Vagina (tissue), 2 donors: ENCODE measurements around the gene IMMP2L. TPM values are rescaled to one million over a fixed set of nuclear protein-coding genes. Genes with fewer than 3 reads are reported as not detected.

Source experiments
- DNase-seq, 2 donors: peaks; one replicate each; pipeline ENCODE4 v3.0.0-alpha.2; 2017; ENCODE audit errors: extremely low spot score in 2 of 2
- H3K27ac ChIP-seq: fragments of 200-600 bp; sonication (generic); one replicate; pipeline ENCODE4 v1.5.1; 2019
- H3K27me3 ChIP-seq: fragments of 200-600 bp; sonication (generic); one replicate; pipeline ENCODE4 v1.5.1; 2019
- H3K36me3 ChIP-seq, 2 donors: fragments of 200-600 bp; sonication (generic); one replicate each; pipeline ENCODE4 v1.5.1; 2017 to 2019
- H3K4me1 ChIP-seq: fragments of 200-600 bp; sonication (generic); one replicate; pipeline ENCODE4 v1.5.1; 2019
- H3K4me3 ChIP-seq, 2 donors: fragments of 200-600 bp; sonication (generic); 1 replicate in 1 of 2; 2 replicates in 1 of 2; pipeline ENCODE4 v1.5.1; 2016 to 2019
- H3K9me3 ChIP-seq: fragments of 200-600 bp; sonication (generic); one replicate; pipeline ENCODE4 v1.5.1; 2019
- POLR2A ChIP-seq, 2 donors: fragments of 450-650 bp; IDR thresholded peaks; one replicate each; pipeline ENCODE4 v1.6.1; 2017; ENCODE audit warnings: antibody characterized with exemption in 2 of 2, mild to moderate bottlenecking in 2 of 2, moderate library complexity in 2 of 2
- POLR2AphosphoS5 ChIP-seq, 2 donors: sonication (generic); formaldehyde crosslinking; IDR thresholded peaks; one replicate each; pipeline ENCODE4 v1.9.0; 2017; ENCODE audit warnings: antibody characterized with exemption in 2 of 2, mild to moderate bottlenecking in 2 of 2, low read depth in 1 of 2; ENCODE audit not compliant: insufficient read depth in 1 of 2
- intact Hi-C: fragments of 100-400 bp; cut with DNase I; formaldehyde crosslinking; loops from one replicate; pipeline ENCODE4 v1.15.1; 2023
- total RNA-seq: library from RNA; depleted of rRNA; stranded (reverse); fragments of >200 nt; gene quantifications from one replicate; pipeline ENCODE4 v1.2.3, GENCODE V29; 2016
- TF ChIP-seq, protein P1 (sequence below), 3 experiments: fragments of 450-650 bp in 2 of 3; fragments of 200-600 bp in 1 of 3; sonication (generic) in 1 of 3; IDR thresholded peaks; one replicate each; pipeline ENCODE4 v1.5.1; 2017 to 2019; ENCODE audit warnings: antibody characterized with exemption in 3 of 3, mild to moderate bottlenecking in 2 of 3, moderate library complexity in 2 of 3

Gene IMMP2L
- total RNA-seq, 1 donor from 2014 or later: 13.3 TPM

GRCh38 chr7:111485701-111486380 lies 76.5 kb downstream of the IMMP2L start:
- Histone ChIP-seq H3K27ac (no peak overlapping the region), H3K4me1 (no peaks in the 10 kb centered on the region), H3K9me3 (no peaks in the 10 kb centered on the region), H3K27me3 (no peaks in the 10 kb centered on the region), H3K36me3 (no peaks in the 10 kb centered on the region), H3K4me3 (no peak overlapping the region)
- TF ChIP-seq, protein P1, sequence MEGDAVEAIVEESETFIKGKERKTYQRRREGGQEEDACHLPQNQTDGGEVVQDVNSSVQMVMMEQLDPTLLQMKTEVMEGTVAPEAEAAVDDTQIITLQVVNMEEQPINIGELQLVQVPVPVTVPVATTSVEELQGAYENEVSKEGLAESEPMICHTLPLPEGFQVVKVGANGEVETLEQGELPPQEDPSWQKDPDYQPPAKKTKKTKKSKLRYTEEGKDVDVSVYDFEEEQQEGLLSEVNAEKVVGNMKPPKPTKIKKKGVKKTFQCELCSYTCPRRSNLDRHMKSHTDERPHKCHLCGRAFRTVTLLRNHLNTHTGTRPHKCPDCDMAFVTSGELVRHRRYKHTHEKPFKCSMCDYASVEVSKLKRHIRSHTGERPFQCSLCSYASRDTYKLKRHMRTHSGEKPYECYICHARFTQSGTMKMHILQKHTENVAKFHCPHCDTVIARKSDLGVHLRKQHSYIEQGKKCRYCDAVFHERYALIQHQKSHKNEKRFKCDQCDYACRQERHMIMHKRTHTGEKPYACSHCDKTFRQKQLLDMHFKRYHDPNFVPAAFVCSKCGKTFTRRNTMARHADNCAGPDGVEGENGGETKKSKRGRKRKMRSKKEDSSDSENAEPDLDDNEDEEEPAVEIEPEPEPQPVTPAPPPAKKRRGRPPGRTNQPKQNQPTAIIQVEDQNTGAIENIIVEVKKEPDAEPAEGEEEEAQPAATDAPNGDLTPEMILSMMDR (IDR thresholded peaks at IDR 0.05): no peak
- TF ChIP-seq POLR2A (IDR thresholded peaks at IDR 0.05): no peak
- no peak for TF ChIP-seq POLR2AphosphoS5 (IDR thresholded peaks at IDR 0.05; ENCODE audit: insufficient read depth in 1 of 2, low read depth in 1 of 2)
- intact Hi-C loops: loop anchor here (5.0 to 10.0 kb wide), 2 partner anchors 241 to 391 kb away; partner anchors contain the start of gene LRRN3
- no peak for DNase-seq

DNA sequence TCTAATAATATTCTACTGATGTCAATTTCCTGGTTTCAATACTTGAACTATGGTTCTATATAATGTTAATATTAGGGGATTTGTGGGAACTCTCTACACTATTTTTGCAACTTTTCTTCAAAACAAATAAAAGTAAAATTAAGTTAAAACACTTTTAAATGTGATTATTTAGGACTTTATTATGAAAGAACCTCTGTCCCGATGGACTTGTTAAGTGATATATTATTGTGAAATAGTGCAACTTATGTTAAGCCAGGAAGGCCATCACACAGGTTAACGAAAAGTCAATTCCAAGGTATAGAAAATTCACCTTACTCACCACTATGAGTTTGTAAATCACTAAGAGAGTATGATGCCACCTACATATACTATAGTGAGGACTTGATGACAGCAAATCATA lies 79.2 kb downstream of the IMMP2L start:
- Histone ChIP-seq H3K4me1 (no peaks in the 10 kb centered on the region), H3K9me3 (no peaks in the 10 kb centered on the region), H3K4me3 (no peak overlapping the region), H3K27me3 (no peaks in the 10 kb centered on the region), H3K36me3 (no peaks in the 10 kb centered on the region), H3K27ac (no peak overlapping the region)
- intact Hi-C loops: loop anchor here (10.0 kb wide), 1 partner anchor 388 kb away; the partner anchor contains the start of gene LRRN3
- no peak for DNase-seq
- TF ChIP-seq POLR2A (IDR thresholded peaks at IDR 0.05): no peak
- TF ChIP-seq, protein P1 (IDR thresholded peaks at IDR 0.05): no peak
- no peak for TF ChIP-seq POLR2AphosphoS5 (IDR thresholded peaks at IDR 0.05; ENCODE audit: insufficient read depth in 1 of 2, low read depth in 1 of 2)

GRCh38 chr7:111477462-111478225 lies 84.6 kb downstream of the IMMP2L start:
- no peak for DNase-seq
- no peaks in the 10 kb centered on the region for H3K36me3 ChIP-seq
- H3K4me1 ChIP-seq: no peaks in the 10 kb centered on the region
- no peaks in the 10 kb centered on the region for H3K9me3 ChIP-seq
- H3K27me3 ChIP-seq: no peaks in the 10 kb centered on the region
- no peak overlapping the region for H3K27ac ChIP-seq
- no peak overlapping the region for H3K4me3 ChIP-seq
- intact Hi-C loops: no loop called here
- TF ChIP-seq POLR2AphosphoS5 (IDR thresholded peaks at IDR 0.05; ENCODE audit: insufficient read depth in 1 of 2, low read depth in 1 of 2): no peak

DNA sequence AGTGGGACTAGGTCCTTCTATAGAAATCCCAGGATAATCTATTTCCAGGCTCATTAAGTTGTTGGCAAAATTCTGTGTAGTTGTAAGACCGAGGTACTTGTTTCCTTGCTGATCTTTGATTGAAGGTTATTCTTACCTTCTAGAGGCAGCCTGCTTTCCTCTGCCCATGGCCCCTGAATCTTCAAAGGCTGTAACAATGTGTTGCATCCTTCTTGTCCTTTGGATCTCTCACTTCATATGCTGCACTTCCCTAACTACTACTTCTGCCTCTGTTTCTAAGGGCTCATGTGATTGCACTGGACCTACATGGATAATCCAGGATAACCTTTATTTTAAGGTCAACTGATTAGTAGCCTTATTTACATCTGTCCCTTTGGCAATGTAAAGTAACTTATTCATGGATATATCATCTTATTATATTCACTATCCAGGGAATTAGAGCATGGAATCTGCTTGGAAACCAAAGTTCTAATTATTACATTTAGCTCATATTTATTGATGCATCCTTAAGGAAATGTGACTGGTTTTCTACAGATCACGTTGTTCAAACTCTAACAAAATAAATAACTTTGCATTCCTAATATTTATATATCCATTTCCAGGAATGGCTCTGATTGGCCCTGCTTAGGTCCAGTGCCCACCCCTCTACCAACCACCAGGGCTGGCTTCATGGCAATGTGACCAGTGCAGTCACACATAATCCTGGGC lies 85.6 kb downstream of the IMMP2L start:
- Histone ChIP-seq H3K4me1 (no peaks in the 10 kb centered on the region), H3K9me3 (no peaks in the 10 kb centered on the region), H3K4me3 (no peak overlapping the region), H3K27me3 (no peaks in the 10 kb centered on the region), H3K27ac (no peak overlapping the region), H3K36me3 (no peaks in the 10 kb centered on the region)
- TF ChIP-seq, protein P1 (IDR thresholded peaks at IDR 0.05): no peak
- no peak for TF ChIP-seq POLR2A (IDR thresholded peaks at IDR 0.05)
- TF ChIP-seq POLR2AphosphoS5 (IDR thresholded peaks at IDR 0.05; ENCODE audit: insufficient read depth in 1 of 2, low read depth in 1 of 2): no peak
- intact Hi-C loops: no loop called here
- DNase-seq: no peak

- intact Hi-C loops: no loop called here
- H3K27ac ChIP-seq: no peak overlapping the region
- H3K9me3 ChIP-seq: no peaks in the 10 kb centered on the region
- no peaks in the 10 kb centered on the region for H3K4me1 ChIP-seq
- DNase-seq: no peak
- H3K4me3 ChIP-seq: no peak overlapping the region
- TF ChIP-seq POLR2A (IDR thresholded peaks at IDR 0.05) (no peak), POLR2AphosphoS5 (IDR thresholded peaks at IDR 0.05; ENCODE audit: insufficient read depth in 1 of 2, low read depth in 1 of 2) (no peak)
- TF ChIP-seq, protein P1 (IDR thresholded peaks at IDR 0.05): no peak
- no peaks in the 10 kb centered on the region for H3K27me3 ChIP-seq
- H3K36me3 ChIP-seq: no peaks in the 10 kb centered on the region
Observed at GRCh38 chr7:111475959-111476358, 86.3 kb downstream of the IMMP2L start.
